Fibroblast of the aortic adventitia (primary cell): Measurements from ENCODE around the gene F8A2. TPM values are rescaled to one million over a fixed set of nuclear protein-coding genes. Genes with fewer than 3 reads are reported as not detected.
"Not testable (repeated sequence)": the region's sequence is repeated elsewhere in the genome, so short reads cannot be mapped to it uniquely, and the experiment has no call there.

Experiments
- DNase-seq: peaks from one replicate; pipeline ENCODE4 v3.0.0-alpha.2; 2010; ENCODE audit warnings: low read depth
- H3K4me3 ChIP-seq: 2 replicates; pipeline ENCODE4 v1.5.1; 2011; ENCODE audit warnings: low read depth, mild to moderate bottlenecking, control low read depth, low read length, moderate library complexity
- total RNA-seq: library from RNA; depleted of rRNA; stranded (reverse); fragments of >200 nt; gene quantifications from 2 replicates; pipeline ENCODE4 v1.2.3, GENCODE V29; 2012; ENCODE audit warnings: low replicate concordance
- TF ChIP-seq, protein P1 (sequence below): IDR thresholded peaks from 2 replicates; pipeline ENCODE4 v1.5.1; 2011; ENCODE audit warnings: mild to moderate bottlenecking, low read length, control low read depth, inconsistent platforms; ENCODE audit not compliant: insufficient read depth

The F8A2 gene
- total RNA-seq, result not detected in 2 replicates

DNA sequence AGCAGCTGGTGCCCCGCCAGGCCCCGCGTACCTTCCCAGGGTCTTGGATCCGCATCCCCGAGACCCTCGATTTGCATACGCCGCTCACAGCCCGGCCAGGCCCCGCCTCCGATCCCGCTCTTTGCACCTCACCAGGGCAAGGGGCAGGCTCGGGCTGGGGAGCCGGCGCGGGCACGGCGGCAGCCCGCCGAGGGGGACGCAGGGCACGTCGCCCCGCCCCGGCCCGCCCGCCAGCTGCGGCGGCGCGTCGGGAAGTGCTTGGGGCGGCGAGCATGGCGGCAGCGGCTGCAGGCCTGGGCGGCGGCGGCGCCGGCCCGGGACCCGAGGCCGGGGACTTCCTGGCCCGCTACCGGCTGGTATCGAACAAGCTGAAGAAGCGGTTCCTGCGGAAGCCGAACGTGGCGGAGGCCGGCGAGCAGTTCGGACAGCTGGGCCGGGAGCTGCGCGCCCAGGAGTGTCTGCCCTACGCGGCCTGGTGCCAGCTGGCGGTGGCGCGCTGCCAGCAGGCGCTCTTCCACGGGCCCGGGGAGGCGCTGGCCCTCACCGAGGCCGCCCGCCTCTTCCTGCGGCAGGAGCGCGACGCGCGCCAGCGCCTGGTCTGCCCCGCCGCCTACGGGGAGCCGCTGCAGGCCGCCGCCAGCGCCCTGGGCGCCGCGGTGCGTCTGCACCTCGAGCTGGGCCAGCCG, at the start of gene F8A2:
F8A2 (plus strand) TSS at position 253 of the 686 bp plus-strand sequence; CDS start at position 273, 20 bp downstream.
- not testable (repeated sequence) for DNase-seq, H3K4me3 ChIP-seq

DNA sequence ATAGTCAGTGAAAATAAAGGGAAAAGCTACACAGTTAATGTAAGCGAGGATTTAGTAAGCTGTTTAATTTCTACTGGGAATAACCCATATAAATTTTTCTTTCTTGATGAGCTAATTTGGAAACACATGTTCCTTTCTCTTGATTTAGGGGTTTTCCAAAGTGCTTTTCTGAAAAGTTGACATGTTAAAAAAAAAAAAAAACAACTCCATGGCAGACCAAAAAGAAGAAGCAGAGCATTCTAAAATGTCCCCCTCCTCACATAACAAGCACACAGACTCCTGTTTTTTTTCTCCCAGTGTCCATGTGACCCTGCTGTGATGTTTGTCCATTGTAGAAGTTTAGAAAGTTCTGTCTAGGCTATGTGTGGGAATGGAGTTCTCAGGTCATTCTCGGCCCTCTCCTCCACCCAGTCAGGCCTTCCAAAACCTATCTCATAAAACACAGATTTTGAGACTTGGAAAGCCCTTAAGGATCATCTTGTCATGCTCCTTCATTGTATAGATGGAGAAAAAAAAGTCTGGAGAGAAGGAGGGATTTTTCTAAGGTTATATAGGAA, 48.3 kb upstream of the F8A2 start:
- TF ChIP-seq, protein P1, sequence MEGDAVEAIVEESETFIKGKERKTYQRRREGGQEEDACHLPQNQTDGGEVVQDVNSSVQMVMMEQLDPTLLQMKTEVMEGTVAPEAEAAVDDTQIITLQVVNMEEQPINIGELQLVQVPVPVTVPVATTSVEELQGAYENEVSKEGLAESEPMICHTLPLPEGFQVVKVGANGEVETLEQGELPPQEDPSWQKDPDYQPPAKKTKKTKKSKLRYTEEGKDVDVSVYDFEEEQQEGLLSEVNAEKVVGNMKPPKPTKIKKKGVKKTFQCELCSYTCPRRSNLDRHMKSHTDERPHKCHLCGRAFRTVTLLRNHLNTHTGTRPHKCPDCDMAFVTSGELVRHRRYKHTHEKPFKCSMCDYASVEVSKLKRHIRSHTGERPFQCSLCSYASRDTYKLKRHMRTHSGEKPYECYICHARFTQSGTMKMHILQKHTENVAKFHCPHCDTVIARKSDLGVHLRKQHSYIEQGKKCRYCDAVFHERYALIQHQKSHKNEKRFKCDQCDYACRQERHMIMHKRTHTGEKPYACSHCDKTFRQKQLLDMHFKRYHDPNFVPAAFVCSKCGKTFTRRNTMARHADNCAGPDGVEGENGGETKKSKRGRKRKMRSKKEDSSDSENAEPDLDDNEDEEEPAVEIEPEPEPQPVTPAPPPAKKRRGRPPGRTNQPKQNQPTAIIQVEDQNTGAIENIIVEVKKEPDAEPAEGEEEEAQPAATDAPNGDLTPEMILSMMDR, result no peak
- H3K4me3 ChIP-seq, result peak overlapping the region; percentile 50
- DNase-seq, result no peak

DNA sequence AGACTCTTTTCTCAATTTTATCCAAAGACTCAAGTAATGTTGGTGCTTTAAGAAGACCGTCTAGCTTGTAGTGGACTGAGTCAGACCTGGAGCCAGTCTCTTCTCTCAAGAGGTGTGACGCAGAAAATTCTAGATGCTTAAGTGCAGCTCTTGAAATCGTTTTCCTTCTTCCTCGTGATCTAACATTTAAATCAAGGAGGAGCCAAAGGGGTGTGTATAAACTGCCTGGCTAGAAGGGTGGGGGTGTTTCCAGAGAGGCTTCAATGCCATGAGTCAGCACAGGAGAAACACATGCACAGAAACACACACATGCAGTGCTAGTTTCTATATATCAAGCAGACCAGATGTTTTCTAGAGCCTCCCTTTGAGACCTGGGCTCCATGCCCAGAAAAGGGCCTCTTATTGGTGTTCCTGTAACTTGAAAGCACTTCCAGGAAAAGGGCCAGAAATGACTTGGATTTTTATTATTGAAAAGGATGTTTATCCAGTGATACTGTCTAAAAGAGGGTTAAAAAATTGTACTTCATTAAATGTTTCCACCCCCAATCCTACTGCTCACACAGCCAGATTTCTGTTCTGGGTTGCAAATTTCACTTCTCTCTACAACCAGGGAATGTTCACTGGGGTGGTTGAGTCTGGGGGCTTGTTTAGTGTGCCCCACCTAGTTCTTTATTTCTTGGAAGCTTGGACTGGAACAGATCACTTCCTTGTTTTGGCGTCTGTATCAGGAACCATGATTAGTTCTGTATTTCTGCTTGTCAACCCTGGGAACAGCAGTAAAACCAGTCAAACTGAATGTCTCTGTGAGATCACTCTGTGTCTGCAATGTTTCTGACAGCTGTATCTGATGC, 47.2 kb upstream of the F8A2 start, which contains the start of gene CLIC2:
CLIC2 (minus strand) TSS at position 129 of the 851 bp plus-strand sequence. CDS start 187 bp downstream, outside the sequence.
- TF ChIP-seq, protein P1, result no peak
- DNase-seq, result peak; percentile 93
- peak within 1 kb of the TSS; percentile 50 for H3K4me3 ChIP-seq

DNA sequence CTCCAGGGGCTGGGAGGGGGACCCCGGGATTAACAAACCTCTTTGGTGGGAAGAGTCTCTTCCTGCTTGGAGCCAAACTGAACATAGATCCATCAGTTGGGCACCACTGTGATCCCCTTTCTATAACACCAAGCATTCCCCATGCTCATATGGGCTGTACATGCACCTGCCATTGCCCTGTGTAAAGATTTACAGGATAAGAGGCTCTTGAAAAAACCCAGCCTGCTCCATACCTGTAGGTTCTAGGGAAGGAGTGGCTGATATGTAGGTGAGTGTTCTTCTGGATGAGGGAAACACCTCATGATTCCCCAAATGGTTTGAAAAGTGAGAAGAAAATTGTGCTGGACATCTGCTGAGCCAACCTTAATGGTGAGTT, 46.6 kb upstream of the F8A2 start:
- DNase-seq, H3K4me3 ChIP-seq: not testable (repeated sequence)

DNA sequence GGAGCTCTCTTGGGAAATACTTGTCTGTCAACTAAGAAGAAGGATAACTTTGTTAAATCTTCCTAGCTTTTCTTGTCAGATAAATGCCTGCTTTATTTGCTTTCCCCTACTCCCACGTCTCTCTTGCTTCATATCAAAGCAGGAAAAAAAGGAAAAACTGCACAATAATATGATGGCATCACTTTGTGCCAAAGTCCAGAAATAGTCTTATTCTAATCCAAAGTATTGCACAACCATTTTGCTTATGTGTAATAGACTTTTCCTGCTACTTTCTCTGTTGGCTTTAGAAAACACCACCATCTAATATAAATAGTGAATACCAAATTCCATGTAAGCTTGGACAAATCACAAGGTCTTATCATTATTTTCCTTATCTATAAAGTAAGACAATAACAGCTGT, 36.2 kb upstream of the F8A2 start:
- DNase-seq, H3K4me3 ChIP-seq: not testable (repeated sequence)

DNA sequence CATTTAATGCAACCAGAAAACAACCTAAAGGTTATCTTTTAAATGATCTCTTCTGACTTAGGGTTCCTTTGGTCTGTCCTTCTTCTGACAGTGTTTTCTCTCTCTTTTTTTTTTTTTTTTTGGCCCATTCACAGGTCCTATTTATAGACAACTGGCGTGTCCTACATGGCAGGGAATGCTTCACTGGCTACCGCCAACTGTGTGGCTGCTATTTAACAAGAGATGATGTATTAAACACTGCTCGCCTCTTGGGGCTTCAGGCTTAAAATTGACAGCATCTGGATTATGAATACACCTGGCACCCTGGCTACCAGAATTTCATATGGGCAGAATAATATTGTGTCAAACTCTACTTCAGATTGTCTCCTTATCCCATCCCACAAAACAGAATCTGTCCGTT, 32.4 kb upstream of the F8A2 start:
- not testable (repeated sequence) for H3K4me3 ChIP-seq, DNase-seq

DNA sequence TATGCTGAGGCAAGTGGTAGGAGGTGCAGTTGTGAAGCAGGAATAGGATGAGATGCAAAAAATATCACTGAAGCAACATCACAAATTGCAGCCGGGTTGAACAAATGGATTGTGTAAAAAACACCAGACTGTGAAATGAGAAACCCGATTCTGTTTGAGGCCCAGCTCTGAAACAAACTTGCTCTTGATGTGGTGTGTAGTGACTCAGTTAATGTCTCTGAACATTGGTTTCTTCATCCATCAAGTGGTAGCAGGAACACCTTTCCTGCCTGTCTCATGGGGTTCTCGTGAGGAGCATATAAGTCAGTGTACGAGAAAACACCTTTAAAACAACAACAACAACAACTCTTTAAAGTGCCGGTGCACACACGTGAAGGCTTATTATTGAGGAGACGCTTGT, 18.2 kb upstream of the F8A2 start:
- not testable (repeated sequence) for H3K4me3 ChIP-seq, DNase-seq

DNA sequence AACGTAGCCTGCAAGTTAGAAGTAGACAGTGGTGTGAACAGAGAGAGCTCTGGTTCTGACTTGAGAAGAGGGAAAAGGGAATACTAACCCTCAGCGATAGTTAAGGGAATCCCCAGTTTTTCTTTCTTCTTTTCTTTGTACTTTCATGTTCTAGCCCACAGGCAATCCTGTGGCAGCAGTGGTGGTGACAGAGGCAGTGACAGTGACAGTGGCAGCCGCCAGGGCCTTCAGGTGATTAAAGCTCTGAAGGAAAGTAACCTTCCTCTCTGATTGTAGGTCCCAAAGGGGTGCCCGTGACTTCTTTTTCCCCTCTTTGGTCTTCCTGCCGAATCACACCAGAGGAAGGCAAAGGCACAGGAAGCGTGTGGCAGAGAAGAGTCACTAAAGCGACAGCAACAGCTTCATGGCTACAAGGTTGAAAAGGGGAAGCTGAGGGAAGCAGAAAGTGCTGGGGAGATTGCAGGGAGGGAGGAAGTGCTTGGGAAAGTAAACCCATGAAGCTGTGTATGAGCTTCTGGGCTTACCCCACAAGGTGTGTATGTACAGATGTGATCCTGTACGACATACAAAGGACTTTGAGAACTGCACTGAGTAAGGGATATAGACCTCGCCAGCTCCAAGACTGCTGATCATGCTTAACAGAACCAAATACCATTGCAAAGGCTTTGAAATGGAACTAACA, 8.0 kb upstream of the F8A2 start:
- not testable (repeated sequence) for DNase-seq, H3K4me3 ChIP-seq

DNA sequence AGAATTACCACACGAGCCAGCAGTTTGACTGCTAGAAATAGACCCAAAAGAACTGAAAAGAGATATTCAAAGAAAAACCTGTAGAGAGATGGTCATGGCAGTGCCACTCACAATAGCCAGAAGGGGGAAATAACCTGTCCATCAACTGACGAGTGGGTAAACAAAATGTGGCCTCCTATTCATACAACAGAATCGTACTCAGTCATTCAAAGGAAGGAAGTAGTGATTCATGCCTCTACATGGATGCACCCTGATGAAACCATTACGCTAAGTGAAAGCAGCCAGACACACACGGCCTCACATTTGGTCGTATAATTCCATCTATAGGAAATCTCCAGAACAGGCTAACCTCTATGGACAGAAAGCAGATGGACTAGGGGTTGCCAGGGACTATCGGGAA, 2.1 kb upstream of the F8A2 start:
- H3K4me3 ChIP-seq, DNase-seq: not testable (repeated sequence)

DNA sequence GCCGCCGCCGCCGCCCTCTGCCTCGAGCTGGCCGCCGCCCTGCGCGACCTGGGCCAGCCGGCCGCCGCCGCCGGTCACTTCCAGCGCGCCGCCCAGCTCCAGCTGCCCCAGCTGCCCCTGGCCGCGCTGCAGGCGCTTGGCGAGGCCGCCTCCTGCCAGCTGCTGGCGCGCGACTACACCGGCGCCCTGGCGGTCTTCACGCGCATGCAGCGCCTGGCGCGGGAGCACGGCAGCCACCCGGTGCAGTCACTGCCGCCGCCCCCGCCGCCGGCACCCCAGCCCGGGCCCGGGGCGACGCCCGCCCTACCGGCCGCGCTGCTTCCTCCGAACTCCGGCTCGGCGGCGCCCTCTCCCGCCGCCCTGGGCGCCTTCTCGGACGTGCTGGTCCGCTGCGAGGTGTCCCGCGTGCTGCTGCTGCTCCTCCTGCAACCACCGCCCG, 653 bp downstream of the F8A2 start:
- not testable (repeated sequence) for H3K4me3 ChIP-seq, DNase-seq

DNA sequence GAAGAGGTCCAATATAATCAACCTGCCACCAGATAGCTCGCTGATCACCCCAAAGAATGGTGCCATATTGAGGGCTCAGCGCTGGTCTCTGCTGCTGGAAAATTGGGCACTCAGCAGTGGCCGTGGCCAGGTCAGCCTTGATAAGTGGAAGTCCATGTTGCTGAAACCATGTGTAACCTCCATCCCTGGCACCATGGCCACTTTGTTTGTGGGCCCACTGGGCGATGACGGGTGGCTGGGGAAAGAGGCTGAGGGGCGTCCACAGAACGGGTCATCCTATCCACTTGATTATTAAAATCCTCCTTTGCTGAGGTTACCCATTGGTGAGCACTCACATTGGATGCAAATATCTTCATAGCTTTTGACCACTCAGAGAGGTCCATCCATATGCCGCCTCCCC, 7.7 kb downstream of the F8A2 start:
- TF ChIP-seq, protein P1, result no peak
- no peak overlapping the region for H3K4me3 ChIP-seq
- DNase-seq, result no peak

DNA sequence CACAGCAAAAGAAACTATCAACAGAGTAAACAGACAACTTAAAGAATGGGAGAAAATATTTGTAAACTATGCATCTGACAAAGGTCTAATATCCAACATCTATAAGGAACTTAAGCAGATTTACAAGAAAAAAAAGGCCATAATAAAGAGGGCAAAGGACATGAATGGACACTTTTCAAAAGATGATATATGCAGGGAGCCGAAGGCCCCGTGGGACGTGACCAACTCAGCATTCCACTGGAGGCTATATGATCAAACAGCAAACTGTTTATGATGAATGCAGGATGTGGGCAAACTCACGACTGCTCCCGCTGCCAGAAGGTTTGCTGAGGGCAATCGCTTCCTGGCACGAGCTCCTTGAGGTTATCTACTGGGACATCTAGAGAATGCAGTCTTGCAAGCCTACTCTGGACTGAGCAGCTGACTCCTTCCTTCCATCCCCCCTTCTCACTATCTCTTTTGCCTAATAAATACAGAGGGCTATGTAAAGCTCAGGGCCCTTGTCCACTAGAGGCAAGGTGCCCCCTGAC, 12.9 kb downstream of the F8A2 start:
- DNase-seq, H3K4me3 ChIP-seq: not testable (repeated sequence)
